NCI-H345 treated with DMSO at 0.1 percent for 48 hours (cell line): ENCODE data around the gene TPSAB1.
A peak's percentile ranks its signal among the peaks of the same experiment; 100 is the strongest.

ENCODE experiments used
- DNase-seq: peaks from one replicate; lab custom pipeline; 2025; ENCODE audit not compliant: unreplicated experiment; lab: John Stamatoyannopoulos, UW

Gene TPSAB1

DNA sequence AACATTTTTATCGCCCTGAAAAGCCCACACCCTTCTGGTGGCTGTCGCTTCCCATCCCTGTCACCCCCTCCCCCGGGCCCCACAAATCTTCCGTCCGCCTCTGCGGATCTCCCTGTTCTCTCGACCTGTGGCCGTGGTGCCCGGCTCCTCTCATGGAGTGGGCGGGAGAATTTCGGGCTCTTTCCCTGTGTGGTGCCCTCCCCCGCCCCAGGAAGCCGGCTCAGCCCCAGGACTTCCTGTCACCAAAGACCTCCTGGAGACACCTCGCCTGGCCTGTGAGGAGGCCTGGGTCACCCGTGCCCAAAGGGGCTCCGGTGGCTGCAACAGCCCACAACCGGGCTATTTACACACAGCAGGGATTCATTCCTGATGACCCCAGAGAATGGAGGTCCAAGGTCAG, 42.8 kb downstream of the TPSAB1 start:
- no peak for DNase-seq

DNA sequence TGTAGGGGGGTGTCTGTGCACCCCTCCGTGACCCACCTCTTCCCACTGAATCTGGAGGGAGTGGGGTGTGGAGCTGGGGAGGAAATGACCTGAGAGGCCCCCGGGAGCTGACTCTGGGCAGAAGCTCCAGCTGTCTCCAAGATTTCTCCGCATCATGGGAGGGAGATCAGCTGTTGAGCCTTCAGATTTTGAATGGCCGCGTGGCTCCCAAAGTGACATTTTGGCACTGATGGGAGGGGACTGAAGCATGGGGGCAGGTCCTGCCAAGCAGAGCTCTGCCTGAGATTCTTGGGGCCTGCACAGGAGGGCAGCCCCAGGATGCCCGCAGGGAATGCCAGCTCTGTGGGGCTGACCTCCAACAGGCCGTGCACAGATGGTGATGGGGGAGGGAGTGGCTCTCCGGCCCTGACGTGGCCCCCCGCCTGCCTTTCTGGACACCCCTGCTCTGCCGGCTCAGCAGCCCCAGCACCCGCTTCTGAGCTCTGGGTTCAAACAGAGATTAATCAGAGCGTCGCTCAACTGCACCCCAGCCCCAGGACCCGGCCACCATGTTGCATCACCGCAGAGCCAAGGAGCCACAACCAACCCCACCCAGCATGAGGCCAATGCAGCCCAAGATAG, 43.6 kb downstream of the TPSAB1 start:
- DNase-seq, result no peak

DNA sequence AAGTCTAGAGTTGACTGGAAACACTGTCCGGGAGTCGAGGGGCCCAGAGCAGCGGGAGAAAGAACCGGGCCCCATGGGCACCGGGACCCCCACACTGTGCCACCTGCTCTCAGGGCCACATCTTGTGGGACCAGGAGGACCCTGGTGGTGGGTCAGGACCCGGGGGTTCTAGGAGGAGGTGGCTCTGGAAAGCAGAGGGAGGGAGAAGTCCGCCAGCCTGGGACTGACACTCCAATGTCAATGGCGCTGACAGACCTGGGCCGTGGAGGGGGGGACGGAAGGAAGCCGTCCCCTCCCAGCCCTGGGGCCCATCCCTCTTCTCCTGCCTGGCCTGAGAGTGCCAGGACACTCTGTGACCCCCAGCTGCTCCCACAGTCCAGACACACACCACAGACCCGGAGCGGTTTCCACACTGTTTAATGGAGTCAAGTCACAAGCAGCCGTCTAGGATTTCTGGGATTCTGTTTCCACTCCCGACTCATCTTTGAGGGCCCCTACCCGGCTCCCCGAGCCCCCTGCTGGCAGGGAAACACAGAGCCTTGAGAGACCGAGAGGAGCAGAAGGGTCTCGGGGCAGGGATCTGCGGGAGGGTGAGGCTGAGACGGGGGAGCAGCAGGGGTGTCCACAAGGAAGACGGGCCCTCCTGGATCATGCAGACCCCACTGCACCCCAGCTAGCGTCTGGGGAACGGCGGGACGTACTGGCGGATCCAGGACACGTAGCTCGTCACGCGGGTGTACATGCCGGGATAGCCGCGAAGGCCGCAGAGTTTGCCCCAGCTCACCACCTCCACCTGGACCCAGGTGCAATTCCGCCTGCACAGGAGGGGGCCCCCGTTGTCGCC, 45.4 kb downstream of the TPSAB1 start:
- DNase-seq, result no peak

DNA sequence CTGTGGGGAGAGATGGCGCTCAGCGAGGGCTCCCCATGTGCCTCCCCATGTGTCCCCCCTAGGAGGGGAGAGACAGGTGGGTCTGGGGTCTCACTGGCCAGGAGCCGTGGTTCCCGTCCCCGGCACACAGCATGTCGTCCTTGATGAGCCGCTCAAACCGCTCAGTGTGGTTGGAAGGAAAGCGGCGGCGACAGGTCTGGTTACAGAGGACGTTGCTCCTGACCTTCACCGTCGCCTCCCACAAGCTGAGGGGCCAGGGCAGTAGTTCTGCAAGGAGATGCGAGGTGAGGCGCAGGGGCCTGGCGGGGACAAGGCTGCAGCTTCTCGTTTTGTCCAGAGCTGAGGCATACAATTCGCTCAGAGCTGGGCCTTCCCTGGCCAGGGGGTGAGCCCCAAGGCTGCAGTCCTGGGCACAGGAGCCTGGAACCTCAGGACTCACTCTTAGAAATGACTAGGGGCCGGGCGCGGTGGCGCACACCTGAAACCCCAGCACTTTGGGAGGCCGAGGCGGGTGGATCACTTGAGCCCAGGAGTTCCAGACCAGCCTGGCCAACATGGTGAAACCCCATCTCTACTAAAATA, 46.1 kb downstream of the TPSAB1 start:
- no peak for DNase-seq

DNA sequence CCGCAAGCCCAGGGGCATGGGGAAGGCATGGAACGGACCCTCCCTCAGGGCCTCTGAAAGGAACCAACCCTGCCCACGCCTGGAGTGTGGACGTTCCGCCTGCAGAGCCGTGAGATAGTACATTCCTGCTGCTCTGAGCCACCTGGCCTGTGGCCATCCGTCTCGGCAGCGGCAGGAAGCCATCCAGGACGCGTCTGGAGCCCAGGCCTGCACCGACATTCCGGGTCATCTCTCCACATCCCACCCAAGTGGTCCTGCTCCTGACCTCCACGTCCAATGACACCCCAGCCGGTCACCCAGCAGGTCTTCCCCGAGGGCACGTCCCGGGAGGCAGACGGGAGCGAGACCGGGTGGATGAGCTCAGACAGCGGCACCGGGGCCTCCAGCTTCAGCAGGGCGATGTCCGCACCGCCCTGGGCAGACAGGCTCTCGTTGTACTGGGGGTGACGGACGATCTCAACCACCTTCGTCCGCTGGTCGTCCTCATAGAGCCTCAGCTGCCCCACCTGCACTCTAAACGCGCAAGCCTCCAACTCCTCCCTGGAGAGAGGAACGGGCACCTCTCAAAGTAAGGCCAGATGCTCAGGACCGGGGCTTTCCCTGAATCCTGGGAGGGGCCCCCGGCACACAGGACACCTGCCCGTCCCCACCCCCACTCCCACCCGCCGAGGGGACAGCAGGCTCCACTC, 47.6 kb downstream of the TPSAB1 start:
- no peak for DNase-seq

DNA sequence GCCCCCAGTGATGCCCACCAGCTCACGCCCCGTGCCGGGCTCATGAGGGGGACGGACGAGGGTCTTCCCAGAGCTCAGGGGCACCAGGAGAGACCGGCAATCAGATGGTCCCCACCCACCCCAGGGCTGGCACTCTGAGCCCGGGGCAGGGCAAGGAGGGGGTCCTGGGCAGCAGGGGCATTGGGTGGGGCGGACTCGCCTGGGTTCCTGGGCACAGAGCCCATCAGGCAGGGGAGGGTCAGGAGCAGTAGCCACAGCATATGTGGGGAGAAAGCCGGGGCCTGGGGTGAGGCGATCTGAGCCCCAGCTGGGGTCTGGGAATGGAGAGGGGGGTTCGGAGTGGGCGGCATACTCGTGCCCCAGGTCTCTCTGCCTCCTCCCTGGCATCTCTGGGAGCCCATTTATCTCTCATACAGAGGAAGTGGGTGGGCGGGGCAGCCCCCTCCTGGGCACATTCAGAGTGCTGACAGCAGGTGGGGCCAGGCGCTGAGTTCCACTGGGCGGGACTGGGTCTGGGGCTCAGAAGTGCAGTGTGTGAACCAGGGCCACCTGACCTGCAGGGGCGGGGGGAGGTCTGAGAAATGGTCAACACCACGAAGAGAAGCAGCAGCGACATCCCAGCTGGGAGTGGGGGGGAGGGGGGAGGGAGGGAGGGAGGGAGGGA, 48.4 kb downstream of the TPSAB1 start:
- DNase-seq, result peak; percentile 45

DNA sequence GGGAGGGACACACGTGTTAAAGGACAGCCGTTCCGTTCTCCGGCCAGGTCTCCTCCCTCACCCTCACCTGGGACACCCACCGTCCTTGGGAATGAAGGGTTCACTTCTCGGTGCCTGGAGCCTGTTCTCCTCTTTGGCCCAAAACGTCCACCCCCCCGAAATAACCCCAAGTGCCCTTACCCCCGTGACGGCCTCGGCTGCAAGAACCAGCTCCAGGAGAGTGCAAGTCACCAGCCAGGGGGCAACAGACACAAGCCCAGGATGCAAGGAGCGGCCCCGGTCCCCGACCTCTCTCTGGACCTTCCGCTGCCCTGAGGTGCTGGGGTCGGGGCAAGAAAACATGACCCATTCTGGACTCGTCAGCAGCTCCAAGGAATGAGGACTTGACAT, 49.0 kb downstream of the TPSAB1 start:
- DNase-seq, result no peak

DNA sequence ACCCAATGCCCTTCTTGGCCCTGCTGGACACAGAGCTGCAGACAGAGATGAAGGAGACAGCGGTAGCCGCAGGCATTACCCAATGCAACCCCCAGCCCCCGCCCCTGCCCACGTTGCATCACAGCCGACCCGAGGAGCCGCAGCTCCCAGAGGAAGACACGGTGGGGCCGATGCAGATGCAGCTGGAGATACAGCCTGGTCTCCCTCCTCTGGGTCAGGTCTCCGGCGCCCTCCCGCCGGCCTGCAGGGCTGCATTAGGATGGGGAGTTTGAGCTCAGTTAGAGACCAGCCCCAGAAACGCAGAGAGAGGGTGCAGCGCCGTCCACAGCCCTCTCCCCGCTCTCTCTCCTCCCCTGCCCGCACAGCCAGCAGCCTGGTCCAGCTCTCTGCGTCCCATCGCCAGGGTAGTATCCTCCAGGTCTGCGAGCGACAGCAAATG, 49.6 kb downstream of the TPSAB1 start:
- no peak for DNase-seq

DNA sequence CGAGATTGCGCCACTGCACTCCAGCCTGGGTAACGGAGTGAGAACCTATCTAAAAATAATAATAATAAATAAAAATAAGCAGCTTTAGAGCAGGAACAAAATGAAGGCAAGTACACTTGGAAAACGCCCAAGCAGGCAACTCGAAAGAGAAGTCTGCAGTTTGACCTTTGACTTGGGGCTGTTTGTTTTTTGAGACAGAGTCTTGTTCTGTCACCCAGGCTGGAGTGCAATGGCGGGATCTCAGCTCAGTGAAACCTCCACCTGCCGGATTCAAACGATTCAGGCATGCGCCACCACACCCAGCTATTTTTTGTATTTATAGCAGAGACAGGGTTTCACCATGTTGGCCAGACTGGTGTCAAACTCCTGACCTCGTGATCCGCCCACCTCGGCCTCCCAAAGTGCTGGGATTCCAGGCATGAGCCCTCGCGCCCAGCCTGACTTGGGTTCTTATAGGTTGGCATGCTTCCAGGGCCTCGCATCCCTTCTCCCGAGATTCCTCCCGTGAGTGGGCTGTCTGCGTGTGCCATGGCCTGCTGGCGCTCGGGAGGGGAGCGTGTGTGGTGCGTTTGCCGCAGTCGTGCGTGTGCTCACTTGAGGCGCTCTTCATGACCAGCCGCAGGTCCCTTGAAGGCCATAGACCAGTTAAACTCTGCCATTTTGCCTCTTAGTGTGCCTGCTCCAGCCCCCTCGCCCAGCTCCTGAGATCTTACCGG, 50.5 kb downstream of the TPSAB1 start:
- no peak for DNase-seq

DNA sequence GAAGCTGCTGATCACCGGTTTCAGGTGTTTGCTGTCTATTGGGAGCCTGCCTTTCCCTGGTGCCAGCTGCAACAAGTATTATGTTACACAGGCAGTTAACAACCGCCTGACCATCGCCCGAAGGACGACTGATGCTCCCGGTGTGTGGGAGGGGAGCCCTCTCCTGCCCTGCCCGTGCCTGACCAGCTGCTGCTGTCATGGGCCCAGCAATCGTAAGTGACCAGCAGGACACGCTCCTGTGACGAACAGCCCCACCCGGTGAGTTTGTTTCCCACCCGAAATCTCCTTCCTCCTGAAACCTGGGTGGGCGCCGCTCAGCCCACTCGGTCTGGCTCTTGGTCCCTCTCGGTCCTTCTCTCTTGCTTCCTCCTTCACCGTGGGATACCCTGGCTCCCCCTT, 51.1 kb downstream of the TPSAB1 start:
- peak; percentile 23 for DNase-seq
